Right atrium auricular region (tissue), 2 donors: ENCODE data around the gene ELF2. TPM values are rescaled to one million over a fixed set of nuclear protein-coding genes. Genes with fewer than 3 reads are reported as not detected.
"Not testable (repeated sequence)": the region's sequence is repeated elsewhere in the genome, so short reads cannot be mapped to it uniquely, and the experiment has no call there.

Experiments used
- DNase-seq: peaks from one replicate; pipeline ENCODE4 v3.0.0-alpha.2; 2019; ENCODE audit warnings: low spot score
- H3K27ac ChIP-seq, 2 donors: fragments of 200-600 bp; sonication (generic); 1 replicate in 1 of 2; 2 replicates in 1 of 2; pipeline ENCODE4 v1.5.1; 2016 to 2019
- H3K27me3 ChIP-seq, 2 donors: fragments of 200-600 bp; sonication (generic); one replicate each; pipeline versions ENCODE4 v1.5.1 to v1.6.0; 2017 to 2019
- H3K36me3 ChIP-seq: fragments of 200-600 bp; sonication (generic); one replicate; pipeline ENCODE4 v1.5.1; 2016
- H3K4me1 ChIP-seq, 2 donors: fragments of 200-600 bp; sonication (generic); one replicate each; pipeline versions ENCODE4 v1.5.1 to v1.6.0; 2017 to 2019
- H3K4me3 ChIP-seq, 2 donors: fragments of 200-600 bp; sonication (generic); 1 replicate in 1 of 2; 2 replicates in 1 of 2; pipeline ENCODE4 v1.5.1; 2017 to 2019; ENCODE audit warnings: mild to moderate bottlenecking in 1 of 2, moderate library complexity in 1 of 2
- H3K9me3 ChIP-seq, 2 donors: fragments of 200-600 bp; sonication (generic); one replicate each; pipeline ENCODE4 v1.5.1; 2019
- CTCF ChIP-seq, 2 donors: fragments of 200-600 bp; sonication (generic); IDR thresholded peaks; one replicate each; pipeline ENCODE4 v1.5.1; 2019; ENCODE audit warnings: antibody characterized with exemption in 2 of 2
- total RNA-seq, 2 donors: library from RNA; depleted of rRNA; stranded (reverse); fragments of >200 nt; gene quantifications; one replicate each; pipeline ENCODE4 v1.1.0, GENCODE V29; 2016

ELF2 gene
- total RNA-seq, 2 donors from 2014 or later: 32.2 to 32.3 TPM

- H3K4me1 ChIP-seq: peaks cover 0 to 12% of the 10 kb centered on the region in 2 donors
- H3K36me3 ChIP-seq: no peaks in the 10 kb centered on the region
- H3K4me3 ChIP-seq: no peak overlapping the region
- no peaks in the 10 kb centered on the region for H3K27me3 ChIP-seq
- TF ChIP-seq CTCF (IDR thresholded peaks at IDR 0.05): no peak
- no peak overlapping the region for H3K27ac ChIP-seq
- DNase-seq: no peak
- H3K9me3 ChIP-seq: no peaks in the 10 kb centered on the region
Measured at GRCh38 chr4:139214039-139214534, 37.1 kb upstream of the ELF2 start.

- H3K4me3 ChIP-seq, H3K27me3 ChIP-seq, H3K9me3 ChIP-seq, H3K36me3 ChIP-seq, H3K27ac ChIP-seq, DNase-seq: not testable (repeated sequence)
- peaks cover 0 to 12% of the 10 kb centered on the region in 2 donors for H3K4me1 ChIP-seq
Measured at GRCh38 chr4:139213633-139214032, 36.6 kb upstream of the ELF2 start.

GRCh38 chr4:139212900-139213299 is 35.9 kb upstream of the ELF2 start:
- no peaks in the 10 kb centered on the region for H3K36me3 ChIP-seq
- H3K9me3 ChIP-seq: no peaks in the 10 kb centered on the region
- no peak for TF ChIP-seq CTCF (IDR thresholded peaks at IDR 0.05)
- H3K4me1 ChIP-seq: peaks cover 0 to 17% of the 10 kb centered on the region in 2 donors
- H3K4me3 ChIP-seq: no peak overlapping the region
- no peaks in the 10 kb centered on the region for H3K27me3 ChIP-seq
- DNase-seq: no peak
- no peak overlapping the region for H3K27ac ChIP-seq

DNA sequence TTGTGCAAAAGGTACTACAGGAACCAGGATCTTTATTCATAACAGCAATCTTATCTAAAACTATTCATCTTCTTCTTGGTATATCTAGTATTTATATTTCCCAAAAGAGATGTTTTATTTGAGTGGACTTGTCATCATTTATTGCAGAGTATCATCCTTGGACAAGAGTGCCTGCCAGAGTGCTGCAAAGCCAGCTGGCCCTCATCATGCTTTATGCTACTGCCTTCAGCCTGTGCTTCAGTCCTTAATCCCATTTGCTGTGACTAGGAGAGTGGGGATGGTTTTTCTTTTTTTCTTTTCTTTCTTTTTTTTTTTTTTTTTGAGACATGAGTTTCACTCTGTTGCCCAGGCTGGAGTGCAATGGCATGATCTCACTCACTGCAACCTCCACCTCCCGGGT is 33.5 kb upstream of the ELF2 start:
- Histone ChIP-seq H3K9me3 (no peaks in the 10 kb centered on the region), H3K4me3 (no peak overlapping the region), H3K27me3 (no peaks in the 10 kb centered on the region), H3K27ac (no peak overlapping the region), H3K4me1 (peaks cover 0 to 24% of the 10 kb centered on the region in 2 donors), H3K36me3 (no peaks in the 10 kb centered on the region)
- TF ChIP-seq CTCF (IDR thresholded peaks at IDR 0.05): no peak
- no peak for DNase-seq

GRCh38 chr4:139209470-139210063 is 32.5 kb upstream of the ELF2 start:
- no peak for DNase-seq
- H3K36me3 ChIP-seq: no peaks in the 10 kb centered on the region
- H3K27me3 ChIP-seq: no peaks in the 10 kb centered on the region
- no peak overlapping the region for H3K27ac ChIP-seq
- no peak overlapping the region for H3K4me3 ChIP-seq
- no peak for TF ChIP-seq CTCF (IDR thresholded peaks at IDR 0.05)
- peaks cover 0 to 21% of the 10 kb centered on the region in 2 donors for H3K4me1 ChIP-seq
- H3K9me3 ChIP-seq: no peaks in the 10 kb centered on the region

- Histone ChIP-seq H3K4me1 (peaks cover 0 to 12% of the 10 kb centered on the region in 2 donors), H3K36me3 (no peaks in the 10 kb centered on the region), H3K27ac (peak overlapping the region; percentile 32 to 55), H3K27me3 (no peaks in the 10 kb centered on the region), H3K4me3 (no peak overlapping the region), H3K9me3 (no peaks in the 10 kb centered on the region)
- TF ChIP-seq CTCF (IDR thresholded peaks at IDR 0.05): no peak
- peak; percentile 61 for DNase-seq
Measured at GRCh38 chr4:139208404-139208945, 31.5 kb upstream of the ELF2 start.
